Posterior vena cava (tissue), 2 donors: ENCODE measurements around the gene LSM5. TPM values are rescaled to one million over a fixed set of nuclear protein-coding genes. Genes with fewer than 3 reads are reported as not detected.
"Not testable (repeated sequence)": the region's sequence is repeated elsewhere in the genome, so short reads cannot be mapped to it uniquely, and the experiment has no call there.

Experiments
- DNase-seq: peaks from one replicate; pipeline ENCODE4 v3.0.0-alpha.2; 2020; ENCODE audit warnings: low spot score
- intact Hi-C, 2 donors: fragments of 100-400 bp; cut with DNase I; formaldehyde crosslinking; loops; one replicate each; pipeline versions ENCODE4 v1.14.1 to v1.14.2; 2022 to 2023
- total RNA-seq, 2 donors: library from RNA; stranded (reverse); fragmentation: NEBNext Ultra II Directional; extraction: Animal tissue kit (Norgen Biotek cat#: 25700); gene quantifications; one replicate each; pipeline ENCODE4 v1.2.1, GENCODE V29; 2021
- donor health status: DM: yes; HTN: yes; CAD: no.
- donor health status: DM: yes; HTN: yes; CAD: no.

The LSM5 gene
- total RNA-seq, 2 donors from 2014 or later: 31.0 to 38.7 TPM

DNA sequence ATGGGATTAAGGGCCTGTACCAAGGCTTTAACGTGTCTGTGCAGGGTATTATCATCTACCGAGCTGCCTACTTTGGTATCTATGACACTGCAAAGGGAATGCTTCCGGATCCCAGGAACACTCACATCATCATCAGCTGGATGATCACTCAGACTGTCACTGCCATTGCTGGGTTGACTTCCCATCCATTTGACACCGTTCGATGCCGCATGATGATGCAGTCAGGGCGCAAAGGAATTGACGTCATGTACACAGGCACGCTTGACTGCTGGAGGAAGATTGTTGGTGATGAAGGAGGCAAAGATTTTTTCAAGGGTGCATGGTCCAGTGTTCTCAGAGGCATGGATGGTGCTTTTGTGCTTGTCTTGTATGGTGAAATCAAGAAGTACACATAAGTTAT lies 18.2 kb downstream of the LSM5 start:
- intact Hi-C loops: loop anchor here in 1 of 2 donors (10.0 kb wide), 1 partner anchor 257 kb away; no protein-coding TSS in a partner anchor
- DNase-seq: no peak

DNA sequence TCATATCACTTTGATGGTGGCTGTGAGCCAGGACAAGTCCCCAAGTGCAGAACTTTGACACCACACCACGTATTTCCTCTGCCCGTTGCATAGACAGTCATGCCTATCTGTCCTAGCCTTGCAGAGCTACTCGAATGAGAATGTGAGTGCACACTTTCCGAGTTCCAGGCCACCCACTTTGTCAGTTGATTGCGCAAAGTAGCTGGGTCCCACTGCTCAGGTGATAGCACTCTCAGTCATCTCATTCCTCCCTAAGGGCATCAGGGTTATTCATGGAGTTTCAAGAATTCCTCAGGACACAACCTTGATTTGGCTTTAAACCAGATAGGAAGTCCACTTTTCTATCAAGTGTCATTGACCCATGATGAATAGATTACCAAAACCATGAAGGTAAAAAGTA lies 19.3 kb downstream of the LSM5 start:
- intact Hi-C loops: loop anchor here in 1 of 2 donors (10.0 kb wide), 1 partner anchor 256 kb away; no protein-coding TSS in a partner anchor
- no peak for DNase-seq

DNA sequence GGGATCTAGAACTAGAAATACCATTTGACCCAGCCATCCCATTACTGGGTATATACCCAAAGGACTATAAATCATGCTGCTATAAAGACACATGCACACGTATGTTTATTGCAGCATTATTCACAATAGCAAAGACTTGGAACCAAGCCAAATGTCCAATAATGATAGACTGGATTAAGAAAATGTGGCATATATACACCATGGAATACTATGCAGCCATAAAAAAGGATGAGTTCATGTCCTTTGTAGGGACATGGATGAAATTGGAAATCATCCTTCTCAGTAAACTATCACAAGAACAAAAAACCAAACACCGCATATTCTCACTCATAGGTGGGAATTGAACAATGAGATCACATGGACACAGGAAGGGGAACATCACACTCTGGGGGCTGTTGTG lies 20.2 kb downstream of the LSM5 start:
- intact Hi-C loops: loop anchor here in 1 of 2 donors (10.0 kb wide), 1 partner anchor 255 kb away; no protein-coding TSS in a partner anchor
- not testable (repeated sequence) for DNase-seq

DNA sequence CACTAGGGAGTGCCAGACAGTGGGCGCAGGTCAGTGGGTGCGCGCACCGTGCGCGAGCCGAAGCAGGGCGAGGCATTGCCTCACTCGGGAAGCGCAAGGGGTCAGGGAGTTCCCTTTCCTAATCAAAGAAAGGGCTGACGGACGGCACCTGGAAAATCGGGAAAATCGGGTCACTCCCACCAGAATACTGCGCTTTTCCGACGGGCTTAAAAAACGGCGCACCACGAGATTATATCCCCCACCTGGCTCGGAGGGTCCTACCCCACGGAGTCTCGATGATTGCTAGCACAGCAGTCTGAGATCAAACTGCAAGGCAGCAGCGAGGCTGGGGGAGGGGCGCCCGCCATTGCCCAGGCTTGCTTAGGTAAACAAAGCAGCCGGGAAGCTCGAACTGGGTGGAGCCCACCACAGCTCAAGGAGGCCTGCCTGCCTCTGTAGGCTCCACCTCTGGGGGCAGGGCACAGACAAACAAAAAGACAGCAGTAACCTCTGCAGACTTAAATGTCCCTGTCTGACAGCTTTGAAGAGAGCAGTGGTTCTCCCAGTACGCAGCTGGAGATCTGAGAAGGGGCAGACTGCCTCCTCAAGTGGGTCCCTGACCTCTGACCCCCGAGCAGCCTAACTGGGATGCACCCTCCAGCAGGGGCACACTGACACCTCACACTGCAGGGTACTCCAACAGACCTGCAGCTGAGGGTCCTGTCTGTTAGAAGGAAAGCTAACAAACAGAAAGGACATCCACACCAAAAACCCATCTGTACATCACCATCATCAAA lies 25.4 kb downstream of the LSM5 start:
- intact Hi-C loops, DNase-seq: not testable (repeated sequence)

DNA sequence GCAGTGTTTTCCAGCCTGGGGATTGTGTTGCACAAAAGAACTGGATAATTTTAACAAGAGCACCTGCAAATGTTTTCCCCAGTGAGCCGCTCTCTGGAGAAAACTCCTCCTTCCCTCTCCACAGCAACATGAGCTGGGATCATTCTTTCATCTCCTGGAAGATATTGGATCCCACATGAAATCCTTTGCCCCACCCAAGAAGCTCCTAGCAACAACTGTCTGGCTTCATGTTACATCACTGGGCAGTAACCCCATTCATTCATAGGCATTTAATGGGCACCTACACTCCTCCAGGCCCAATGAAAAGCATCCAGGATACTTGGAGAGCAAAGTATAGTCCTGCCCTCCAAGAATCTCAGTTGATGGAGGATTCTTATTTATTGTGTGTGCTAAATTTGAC lies 27.2 kb downstream of the LSM5 start:
- intact Hi-C loops: no loop called here
- no peak for DNase-seq

DNA sequence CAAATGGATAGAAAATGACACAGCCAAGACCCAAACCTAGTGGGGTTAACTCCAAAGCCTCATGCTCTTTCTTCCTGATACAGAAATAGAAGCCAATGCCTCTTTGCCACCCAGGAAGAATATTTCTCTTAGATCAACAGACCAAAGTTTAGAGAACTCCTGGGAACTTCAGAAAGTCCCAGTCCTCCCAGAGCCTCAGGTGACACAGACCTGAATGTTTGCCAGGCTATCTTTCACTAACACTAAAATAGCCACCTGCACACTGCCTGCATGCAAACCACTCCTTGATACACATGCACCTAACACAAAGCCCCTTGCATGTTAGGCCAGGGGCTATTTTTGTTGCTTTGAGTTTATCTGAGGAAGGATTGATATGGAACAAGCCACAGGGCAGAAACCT lies 27.7 kb downstream of the LSM5 start:
- no peak for DNase-seq
- intact Hi-C loops: no loop called here

GRCh38 chr7:32461484-32461883 lies 28.7 kb downstream of the LSM5 start:
- DNase-seq: no peak
- intact Hi-C loops: no loop called here

GRCh38 chr7:32459788-32460187 lies 30.4 kb downstream of the LSM5 start:
- intact Hi-C loops: no loop called here
- no peak for DNase-seq

GRCh38 chr7:32458025-32458424 lies 32.2 kb downstream of the LSM5 start:
- DNase-seq: no peak
- intact Hi-C loops: no loop called here

DNA sequence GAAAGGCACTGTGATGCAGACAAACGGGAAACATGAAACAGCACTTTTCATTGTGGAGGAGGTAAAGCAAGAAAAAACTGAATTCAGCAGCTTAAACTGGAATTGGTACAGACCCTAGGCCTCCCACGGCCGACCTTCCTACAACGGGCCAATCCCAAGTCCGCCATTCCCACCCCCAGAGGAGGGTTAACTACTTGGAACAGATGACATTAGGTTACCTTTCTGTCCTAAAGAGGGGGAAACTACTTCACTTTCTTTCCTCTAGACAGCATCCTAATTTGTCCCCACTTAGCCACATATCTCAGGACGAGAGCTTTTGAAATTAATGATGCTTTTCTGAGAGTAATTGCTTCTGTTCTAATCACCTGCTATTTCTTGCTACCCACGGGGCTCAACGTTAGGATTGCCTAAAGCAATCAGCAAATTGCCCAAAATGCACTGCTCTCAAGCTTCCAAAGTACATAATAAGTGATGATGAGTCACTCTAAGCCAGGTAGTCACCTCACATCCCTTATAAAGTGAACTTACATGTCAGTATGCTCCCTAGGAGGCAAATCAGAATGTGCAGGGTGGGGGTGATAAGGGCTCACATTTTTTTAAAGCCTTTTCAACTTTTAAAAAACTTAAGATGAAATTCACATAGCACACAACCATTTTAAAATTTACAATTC lies 36.7 kb downstream of the LSM5 start:
- no peak for DNase-seq
- intact Hi-C loops: no loop called here

DNA sequence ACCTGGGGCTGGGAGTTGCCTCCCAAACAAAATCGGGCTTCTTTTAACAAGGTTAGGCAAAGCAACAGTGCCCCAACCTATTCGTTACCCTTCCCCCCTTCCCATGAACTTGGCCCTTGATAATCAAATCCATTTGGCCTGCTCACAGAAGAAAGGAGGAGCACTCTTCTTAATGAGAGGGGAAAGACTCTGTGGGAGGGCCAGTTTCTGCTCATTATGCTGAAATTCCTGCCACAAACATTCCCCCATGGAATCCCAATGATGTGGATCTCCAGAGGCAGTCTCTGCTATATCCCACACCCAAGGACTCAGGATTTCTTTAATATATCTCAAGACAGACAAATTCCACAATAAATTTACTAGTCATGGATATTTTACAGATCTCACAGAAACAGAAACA lies 43.0 kb downstream of the LSM5 start:
- intact Hi-C loops: no loop called here
- no peak for DNase-seq

DNA sequence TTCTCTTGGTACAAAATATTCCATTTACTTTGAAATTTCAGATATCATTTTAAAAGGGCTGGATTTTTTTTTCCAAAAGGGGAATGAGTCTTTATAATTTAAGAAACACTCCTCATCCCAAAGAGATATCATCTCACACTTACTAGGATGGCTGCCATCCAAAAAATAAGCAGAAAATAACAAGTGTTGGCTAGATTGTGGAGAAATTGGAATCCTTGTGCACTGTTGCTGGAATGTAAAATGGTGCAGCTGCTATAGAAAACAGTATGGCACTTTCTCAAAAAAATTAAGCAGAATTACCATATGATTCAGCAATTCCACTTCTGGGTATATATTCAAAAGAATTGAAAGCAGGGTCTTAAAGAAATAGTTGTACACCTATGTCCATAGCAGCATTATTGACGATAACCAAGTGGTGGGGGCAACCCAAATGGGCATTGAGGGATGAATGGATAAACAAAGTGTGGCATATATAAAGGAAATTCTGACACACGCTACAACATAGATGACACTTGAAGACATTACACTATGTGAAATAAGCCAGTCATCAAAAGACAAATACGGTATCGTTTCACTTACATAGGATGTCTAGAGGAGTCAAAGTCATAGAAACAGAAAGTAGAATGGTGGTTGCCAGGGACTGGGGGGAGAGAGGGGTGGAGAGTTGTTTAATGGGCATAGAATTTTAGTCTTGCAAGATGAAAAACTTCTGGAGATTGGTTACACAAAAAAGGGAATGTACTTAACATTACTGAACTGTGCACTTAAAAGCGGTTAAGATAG lies 53.8 kb downstream of the LSM5 start:
- no peak for DNase-seq
- intact Hi-C loops: no loop called here

Other genes starting within 250 kb of the LSM5 start
- gene AVL9, start 5.1 kb upstream of the LSM5 start, total RNA-seq: 10 to 100 TPM; 25.5 to 28.8 TPM